Brain microvascular endothelial cell (primary cell): ENCODE results near the gene YWHAQ.
A peak's percentile ranks its signal among the peaks of the same experiment; 100 is the strongest.
"Not testable (repeated sequence)": the region's sequence is repeated elsewhere in the genome, so short reads cannot be mapped to it uniquely, and the experiment has no call there.

Experiments used
- DNase-seq: peaks from one replicate; pipeline ENCODE4 v3.0.0-alpha.2; 2020
- H3K27ac ChIP-seq: fragments of 250-450 bp; sonication (Bioruptor Pico); 2 replicates; pipeline ENCODE4 v1.5.1; 2020; ENCODE audit warnings: mild to moderate bottlenecking, moderate library complexity
- H3K27me3 ChIP-seq: fragments of 250-450 bp; sonication (Bioruptor Pico); replicated peaks from 2 replicates; pipeline ENCODE4 v1.5.1; 2020; ENCODE audit warnings: mild to moderate bottlenecking
- H3K36me3 ChIP-seq: fragments of 250-450 bp; sonication (Bioruptor Pico); replicated peaks from 2 replicates; pipeline ENCODE4 v1.5.1; 2020; ENCODE audit warnings: mild to moderate bottlenecking
- H3K4me3 ChIP-seq: 2 replicates; pipeline ENCODE4 v1.5.1; 2011; ENCODE audit warnings: low read depth, mild to moderate bottlenecking, control low read depth, low read length, moderate library complexity
- CTCF ChIP-seq: IDR thresholded peaks from 2 replicates; pipeline ENCODE4 v1.5.1; 2011; ENCODE audit warnings: low read depth, mild to moderate bottlenecking, moderate library complexity, low read length, control low read depth, inconsistent platforms; ENCODE audit errors: missing control alignments
- in situ Hi-C: cut with HindIII; loops from 2 replicates; pipeline ENCODE4 v1.10.0; 2017; ENCODE audit warnings: low sequenced_read_pairs, low pct_ligation_motif_present

YWHAQ gene

GRCh38 chr2:9556121-9556743 lies 74.6 kb downstream of the YWHAQ start:
- in situ Hi-C loops = no loop called here
- Histone ChIP-seq H3K27me3 (no peaks in the 10 kb centered on the region), H3K4me3 (peak overlapping the region; percentile 93), H3K27ac (peak overlapping the region; percentile 91), H3K36me3 (no peaks in the 10 kb centered on the region)
- DNase-seq = no peak
- peak; percentile 13 for TF ChIP-seq CTCF

- no peaks in the 10 kb centered on the region for H3K36me3 ChIP-seq
- H3K4me3 ChIP-seq = peak within 1 kb of the TSS; percentile 93
- DNase-seq = peak; percentile 95
- in situ Hi-C loops = no loop called here
- peak; percentile 62 for TF ChIP-seq CTCF
- no peaks in the 10 kb centered on the region for H3K27me3 ChIP-seq
- H3K27ac ChIP-seq = peak within 1 kb of the TSS; percentile 91
These were observed 75.3 kb downstream of the YWHAQ start, which contains the start of gene ADAM17 for GRCh38 chr2:9555297-9556120. Gene ADAM17 (minus strand): TSS chr2:9555830. CDS start chr2:9555605, 225 bp downstream.

DNA sequence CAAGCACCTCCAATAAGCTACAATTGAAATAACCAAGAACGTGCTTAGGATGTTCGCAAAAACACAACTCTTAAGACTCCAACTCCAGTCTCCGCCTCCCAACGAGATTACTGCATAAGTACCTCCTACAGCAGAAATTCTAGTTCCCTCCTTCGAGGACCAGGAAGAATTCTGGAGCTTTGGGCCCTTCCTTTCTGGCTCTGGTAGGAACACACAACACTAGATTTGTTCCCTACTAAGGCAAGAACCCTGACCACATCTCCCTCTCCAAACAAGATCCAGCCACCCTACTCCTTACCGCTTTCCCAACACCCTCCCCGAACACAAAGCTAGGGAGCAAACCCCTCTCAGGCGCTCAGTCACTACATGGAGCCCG lies 75.9 kb downstream of the YWHAQ start:
- Histone ChIP-seq H3K27ac (peak overlapping the region; percentile 91), H3K27me3 (no peaks in the 10 kb centered on the region), H3K36me3 (no peaks in the 10 kb centered on the region), H3K4me3 (peak overlapping the region; percentile 93)
- in situ Hi-C loops = no loop called here
- peak; percentile 75 for DNase-seq
- no peak for TF ChIP-seq CTCF

DNA sequence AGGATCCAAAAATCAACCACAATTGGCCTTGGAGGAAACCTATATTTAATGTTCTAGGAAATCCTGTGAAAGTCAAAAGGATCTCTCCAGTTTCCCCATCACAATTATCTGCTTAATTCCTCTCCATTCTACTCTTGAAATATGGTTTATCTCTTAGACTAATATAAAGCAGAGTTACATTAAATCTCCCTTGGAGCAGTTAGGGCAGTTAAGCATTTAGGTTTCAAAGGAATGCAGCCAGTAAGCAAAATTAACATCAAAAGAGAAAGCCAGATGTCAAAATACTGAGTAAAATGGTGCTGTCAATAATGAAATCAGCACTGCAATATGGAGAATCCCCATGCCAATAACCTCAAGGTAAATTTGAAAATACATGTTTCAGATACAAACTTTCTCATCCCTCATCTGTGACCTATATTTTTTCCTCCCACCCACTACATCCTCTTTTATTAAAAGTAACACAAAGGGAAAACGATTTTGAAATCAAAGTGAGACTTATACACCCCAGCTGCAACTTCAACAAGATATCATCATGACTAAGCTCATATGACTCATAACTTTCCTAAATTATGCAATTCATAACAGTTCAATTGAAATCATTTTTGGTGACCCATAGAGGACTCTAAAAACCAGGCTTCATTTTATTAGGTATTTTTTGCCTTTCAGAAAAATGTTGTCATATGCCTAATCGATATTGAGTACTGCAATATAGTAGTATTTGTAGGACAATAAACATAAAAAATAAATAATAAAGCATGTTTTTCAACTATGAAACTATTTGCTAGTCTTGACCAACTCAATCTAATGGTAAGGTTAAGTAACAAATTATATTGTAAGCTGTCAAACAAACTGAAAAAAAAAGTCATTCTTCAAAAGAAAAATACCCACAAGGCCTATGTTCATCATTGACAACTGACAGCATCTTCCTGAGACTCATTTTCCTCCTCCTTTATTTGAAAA lies 78.3 kb downstream of the YWHAQ start:
- peak overlapping the region; percentile 81 for H3K27ac ChIP-seq
- no peaks in the 10 kb centered on the region for H3K27me3 ChIP-seq
- no peak for DNase-seq
- H3K36me3 ChIP-seq = no peaks in the 10 kb centered on the region
- in situ Hi-C loops = no loop called here
- no peak overlapping the region for H3K4me3 ChIP-seq
- no peak for TF ChIP-seq CTCF

DNA sequence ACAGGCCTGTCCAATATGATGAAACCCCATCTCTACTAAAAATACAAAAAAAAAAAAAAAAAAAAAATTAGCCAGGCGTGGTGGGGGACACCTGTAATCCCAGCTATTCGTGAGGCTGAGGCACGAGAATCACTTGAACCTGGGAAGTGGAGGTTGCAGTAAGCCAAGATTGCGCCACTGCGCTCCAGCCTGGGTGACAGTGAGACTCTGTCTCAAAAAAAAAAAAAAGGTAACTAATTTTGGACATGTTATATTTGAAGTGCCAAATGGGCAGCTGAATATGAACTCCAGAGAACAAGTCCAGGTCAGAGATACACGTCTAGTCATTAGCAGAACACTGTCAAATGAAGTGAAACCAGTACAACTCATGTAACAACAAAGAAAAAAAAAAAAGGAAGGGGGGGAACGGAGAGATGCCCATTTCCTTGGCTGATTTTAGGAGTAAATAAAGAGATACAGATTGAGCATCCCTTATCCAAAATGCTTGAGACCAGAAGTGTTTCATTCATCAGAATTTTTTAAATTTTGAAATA lies 79.9 kb downstream of the YWHAQ start:
- H3K36me3 ChIP-seq, in situ Hi-C loops, H3K27me3 ChIP-seq, H3K27ac ChIP-seq, H3K4me3 ChIP-seq, DNase-seq: not testable (repeated sequence)
